T-cell (primary cell): ENCODE measurements around the gene CCSER1. TPM values are rescaled to one million over a fixed set of nuclear protein-coding genes. Genes with fewer than 3 reads are reported as not detected.

Experiments
- ATAC-seq, 4 experiments: fragments of 200-7000 bp in 3 of 4; fragments of 150-1000 bp in 1 of 4; cut with Tn5 transposase; replicated peaks in 1 of 4; 1 replicate in 3 of 4; 2 replicates in 1 of 4; pipeline ENCODE4 v1.10.0; 2021; ENCODE audit warnings: moderate library complexity in 3 of 4, mild to moderate bottlenecking in 2 of 4, moderate number of reproducible peaks in 1 of 4
- CTCF ChIA-PET, 2 donors: fragments of 300-600 bp; sonication (Branson Sonifier 250); formaldehyde crosslinking; loops; one replicate each; lab custom pipeline; 2022; ENCODE audit warnings: antibody characterized with exemption in 2 of 2; lab: Charles Lee
- POLR2A ChIA-PET, 2 donors: fragments of 300-600 bp; sonication (Branson Sonifier 250); formaldehyde crosslinking; loops; one replicate each; lab custom pipeline; 2022; ENCODE audit warnings: antibody characterized with exemption in 2 of 2; lab: Charles Lee
- DNase-seq, 35 experiments: peaks; one replicate each; pipeline versions ENCODE4 v3.0.0 to v3.0.0-alpha.2; 2013 to 2023
- H3K27ac ChIP-seq: one replicate; pipeline ENCODE4 v1.5.1; 2013; ENCODE audit warnings: low read length
- H3K27me3 ChIP-seq, 2 experiments: replicated peaks in 1 of 2; 1 replicate in 1 of 2; 2 replicates in 1 of 2; pipeline versions ENCODE4 v1.6.1 to v1.7.0; 2013; ENCODE audit warnings: low read length in 1 of 2, mixed read lengths in 1 of 2; ENCODE audit not compliant: control insufficient read depth in 2 of 2, insufficient read depth in 2 of 2; ENCODE audit errors: extremely low read depth in 1 of 2
- H3K36me3 ChIP-seq, 2 donors: 1 replicate in 1 of 2; 2 replicates in 1 of 2; pipeline versions ENCODE4 v1.6.1 to v1.7.0; 2013; ENCODE audit warnings: low read length in 1 of 2; ENCODE audit not compliant: control insufficient read depth in 2 of 2, insufficient read depth in 1 of 2; ENCODE audit errors: extremely low read depth in 1 of 2
- H3K4me1 ChIP-seq, 2 experiments: 1 replicate in 1 of 2; 2 replicates in 1 of 2; pipeline versions ENCODE4 v1.6.1 to v1.7.0; 2013; ENCODE audit warnings: low read length in 2 of 2, mixed read lengths in 1 of 2; ENCODE audit not compliant: insufficient read depth in 2 of 2, control insufficient read depth in 1 of 2; ENCODE audit errors: extremely low read depth in 1 of 2
- H3K4me3 ChIP-seq, 2 donors: 1 replicate in 1 of 2; 2 replicates in 1 of 2; pipeline versions ENCODE4 v1.5.1 to v1.7.0; 2013; ENCODE audit warnings: mild to moderate bottlenecking in 2 of 2, low read length in 1 of 2, moderate library complexity in 1 of 2; ENCODE audit not compliant: control insufficient read depth in 1 of 2; ENCODE audit errors: extremely low read depth in 1 of 2
- H3K9me3 ChIP-seq: 2 replicates; pipeline ENCODE4 v1.7.0; 2013
- H3K27ac Mint-ChIP-seq, 2 donors: one replicate each; pipeline ENCODE4 v1.8.0; 2020 to 2021; ENCODE audit warnings: mild to moderate bottlenecking in 2 of 2, mixed read lengths in 2 of 2
- H3K27me3 Mint-ChIP-seq, 2 donors: one replicate each; pipeline ENCODE4 v1.8.0; 2021 to 2022; ENCODE audit warnings: mixed read lengths in 2 of 2
- H3K36me3 Mint-ChIP-seq: one replicate; pipeline ENCODE4 v1.8.0; 2021; ENCODE audit warnings: mixed read lengths
- H3K4me1 Mint-ChIP-seq, 3 donors: one replicate each; pipeline ENCODE4 v1.8.0; 2020 to 2022; ENCODE audit warnings: mixed read lengths in 3 of 3, mild to moderate bottlenecking in 1 of 3
- H3K4me3 Mint-ChIP-seq, 3 donors: one replicate each; pipeline ENCODE4 v1.8.0; 2020 to 2022; ENCODE audit warnings: mild to moderate bottlenecking in 3 of 3, mixed read lengths in 3 of 3, moderate library complexity in 3 of 3
- H3K9me3 Mint-ChIP-seq, 3 donors: one replicate each; pipeline ENCODE4 v1.8.0; 2020 to 2022; ENCODE audit warnings: mixed read lengths in 3 of 3
- WGBS: methylation state at CpG from one replicate; pipeline ENCODE4 v1.1.5; 2013; ENCODE audit warnings: missing lambda C conversion rate; ENCODE audit not compliant: insufficient coverage; 5-methylcytosine and 5-hydroxymethylcytosine counted together
- total RNA-seq, 35 experiments: library from RNA in 6 of 35; stranded (reverse) in 6 of 35; fragments of 120-200 nt in 1 of 35; gene quantifications; one replicate each; pipeline versions ENCODE4 v1.2.1 to v1.2.4 and lab custom pipeline; 2013 to 2026

CCSER1 gene
- total RNA-seq, 5 donors from 2014 or later (not counting 1 experiment from before 2014, with no cell fraction given) = 0.35 to 1.4 (median 0.98) TPM

DNA sequence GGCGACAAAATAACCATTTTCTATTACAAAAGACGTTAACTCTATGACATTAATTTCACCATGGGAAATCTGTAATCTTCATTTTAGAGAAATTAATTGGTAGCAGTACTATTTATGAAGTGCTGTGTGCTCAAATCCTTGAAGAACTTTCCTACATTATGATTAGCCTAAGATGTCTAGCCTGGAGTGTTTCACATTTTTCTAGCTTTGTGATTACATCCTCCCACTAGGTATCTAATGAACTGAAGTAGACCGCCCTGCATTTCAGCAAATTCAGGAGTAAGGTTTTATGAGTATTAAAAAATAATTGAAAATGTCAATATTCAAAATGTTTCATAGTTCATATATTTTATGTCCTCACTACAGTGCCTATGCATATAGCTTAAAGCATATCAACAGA lies 713.1 kb downstream of the CCSER1 start:
- Mint-ChIP-seq H3K27me3 (no peaks in the 10 kb centered on the region), H3K4me1 (no peaks in the 10 kb centered on the region), H3K27ac (no peak overlapping the region), H3K9me3 (peaks cover 4 to 6% (median 6%) of the 10 kb centered on the region in 3 donors), H3K4me3 (no peak overlapping the region), H3K36me3 (no peaks in the 10 kb centered on the region)
- CTCF ChIA-PET = no interaction called here
- H3K27me3 ChIP-seq = no peaks in the 10 kb centered on the region
- no CpG with 5 or more reads among the region's 3 CpGs for WGBS
- ATAC-seq (no peak), DNase-seq (no peak)
- H3K27ac ChIP-seq = no peak overlapping the region
- no peak overlapping the region for H3K4me3 ChIP-seq
- H3K4me1 ChIP-seq = no peaks in the 10 kb centered on the region
- H3K36me3 ChIP-seq = no peaks in the 10 kb centered on the region
- H3K9me3 ChIP-seq = no peaks in the 10 kb centered on the region
- POLR2A ChIA-PET = no interaction called here

- Histone ChIP-seq H3K36me3 (no peaks in the 10 kb centered on the region), H3K4me1 (no peaks in the 10 kb centered on the region), H3K9me3 (no peaks in the 10 kb centered on the region), H3K4me3 (no peak overlapping the region), H3K27me3 (no peaks in the 10 kb centered on the region), H3K27ac (no peak overlapping the region)
- ChIA-PET POLR2A (no interaction called here), CTCF (no interaction called here)
- ATAC-seq (no peak), DNase-seq (no peak)
- no peak overlapping the region for H3K27ac Mint-ChIP-seq
- no peaks in the 10 kb centered on the region for H3K27me3 Mint-ChIP-seq
- H3K4me3 Mint-ChIP-seq = no peak overlapping the region
- H3K4me1 Mint-ChIP-seq = no peaks in the 10 kb centered on the region
- no peaks in the 10 kb centered on the region for H3K36me3 Mint-ChIP-seq
- H3K9me3 Mint-ChIP-seq = peaks cover 4 to 6% (median 6%) of the 10 kb centered on the region in 3 donors
Observed at GRCh38 chr4:90840828-90841227, 713.6 kb downstream of the CCSER1 start.

DNA sequence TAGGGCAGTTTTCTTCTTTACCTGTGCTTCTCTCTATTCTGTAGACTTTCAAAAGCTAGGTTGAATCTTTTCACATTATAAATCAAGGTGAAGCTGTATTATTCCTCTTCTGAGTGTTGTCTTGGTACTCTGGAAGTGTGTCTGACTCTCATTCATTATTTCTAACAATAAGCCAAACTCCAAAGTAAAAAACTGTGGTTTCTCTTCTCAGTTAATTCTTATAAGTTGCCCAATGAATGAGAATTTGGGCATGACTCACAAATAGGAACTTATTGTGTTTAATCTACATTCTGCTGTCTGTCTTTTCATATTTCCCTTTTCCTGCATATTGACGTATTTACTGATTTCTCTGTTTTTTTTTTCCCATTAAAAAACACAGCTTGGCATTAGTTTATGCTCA lies 714.5 kb downstream of the CCSER1 start:
- Mint-ChIP-seq H3K27ac (no peak overlapping the region), H3K9me3 (peaks cover 4 to 6% (median 6%) of the 10 kb centered on the region in 3 donors), H3K4me1 (no peaks in the 10 kb centered on the region), H3K27me3 (no peaks in the 10 kb centered on the region), H3K36me3 (no peaks in the 10 kb centered on the region), H3K4me3 (no peak overlapping the region)
- no CpG with 5 or more reads among the region's 1 CpG for WGBS
- no peaks in the 10 kb centered on the region for H3K9me3 ChIP-seq
- no peak for DNase-seq
- no peaks in the 10 kb centered on the region for H3K36me3 ChIP-seq
- no peaks in the 10 kb centered on the region for H3K4me1 ChIP-seq
- no peak overlapping the region for H3K27ac ChIP-seq
- CTCF ChIA-PET = no interaction called here
- ATAC-seq = no peak
- POLR2A ChIA-PET = interaction anchor here in 1 of 2 donors (0.7 kb wide), 2 partner anchors 9 to 1484 kb away, joined by 5 to 7 read pairs; no protein-coding TSS in a partner anchor
- no peaks in the 10 kb centered on the region for H3K27me3 ChIP-seq
- H3K4me3 ChIP-seq = no peak overlapping the region

- H3K4me3 Mint-ChIP-seq = no peak overlapping the region
- no peaks in the 10 kb centered on the region for H3K4me1 Mint-ChIP-seq
- no peaks in the 10 kb centered on the region for H3K9me3 ChIP-seq
- H3K36me3 ChIP-seq = no peaks in the 10 kb centered on the region
- no peaks in the 10 kb centered on the region for H3K27me3 Mint-ChIP-seq
- H3K9me3 Mint-ChIP-seq = peaks cover 4 to 6% (median 6%) of the 10 kb centered on the region in 3 donors
- ChIA-PET CTCF (no interaction called here), POLR2A (no interaction called here)
- no peak for DNase-seq
- no peak overlapping the region for H3K27ac Mint-ChIP-seq
- WGBS = no CpG with 5 or more reads among the region's 2 CpGs
- ATAC-seq = no peak
- H3K36me3 Mint-ChIP-seq = no peaks in the 10 kb centered on the region
- no peak overlapping the region for H3K4me3 ChIP-seq
- H3K27me3 ChIP-seq = no peaks in the 10 kb centered on the region
- H3K27ac ChIP-seq = no peak overlapping the region
- no peaks in the 10 kb centered on the region for H3K4me1 ChIP-seq
Observed at GRCh38 chr4:90842960-90843359, 715.8 kb downstream of the CCSER1 start.

DNA sequence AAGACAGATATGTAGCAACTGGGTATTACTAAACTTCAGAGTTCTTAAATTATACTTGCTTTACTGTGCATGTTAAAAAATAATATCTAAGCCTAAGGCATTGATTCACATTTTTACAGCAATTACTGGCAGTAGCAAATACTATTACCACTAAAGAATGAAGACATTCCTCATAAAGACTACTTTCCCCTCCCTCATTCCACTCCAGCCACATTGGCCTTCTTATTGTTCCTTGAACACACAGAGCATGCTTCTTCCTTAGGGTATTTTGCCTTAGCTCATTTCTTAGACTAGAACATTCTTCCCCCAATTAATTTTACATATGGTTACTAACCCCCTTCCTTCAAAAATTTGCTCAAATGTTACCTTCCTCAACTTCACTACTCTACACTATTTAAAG lies 717.0 kb downstream of the CCSER1 start:
- no peak for DNase-seq
- no peaks in the 10 kb centered on the region for H3K9me3 ChIP-seq
- no peaks in the 10 kb centered on the region for H3K4me1 Mint-ChIP-seq
- H3K27me3 Mint-ChIP-seq = no peaks in the 10 kb centered on the region
- H3K27ac ChIP-seq = no peak overlapping the region
- peaks cover 2 to 9% (median 6%) of the 10 kb centered on the region in 3 donors for H3K9me3 Mint-ChIP-seq
- no peaks in the 10 kb centered on the region for H3K36me3 Mint-ChIP-seq
- no peak overlapping the region for H3K4me3 ChIP-seq
- no peak overlapping the region for H3K27ac Mint-ChIP-seq
- no peak for ATAC-seq
- H3K4me1 ChIP-seq = no peaks in the 10 kb centered on the region
- H3K4me3 Mint-ChIP-seq = no peak overlapping the region
- no peaks in the 10 kb centered on the region for H3K27me3 ChIP-seq
- CTCF ChIA-PET = no interaction called here
- POLR2A ChIA-PET = no interaction called here
- no peaks in the 10 kb centered on the region for H3K36me3 ChIP-seq

- Mint-ChIP-seq H3K36me3 (no peaks in the 10 kb centered on the region), H3K9me3 (peaks cover 0 to 9% (median 6%) of the 10 kb centered on the region in 3 donors), H3K4me3 (no peak overlapping the region), H3K27ac (no peak overlapping the region), H3K27me3 (no peaks in the 10 kb centered on the region), H3K4me1 (no peaks in the 10 kb centered on the region)
- H3K9me3 ChIP-seq = no peaks in the 10 kb centered on the region
- ATAC-seq (no peak), DNase-seq (no peak)
- no peak overlapping the region for H3K4me3 ChIP-seq
- no peaks in the 10 kb centered on the region for H3K27me3 ChIP-seq
- no peaks in the 10 kb centered on the region for H3K36me3 ChIP-seq
- no peaks in the 10 kb centered on the region for H3K4me1 ChIP-seq
- H3K27ac ChIP-seq = no peak overlapping the region
- CTCF ChIA-PET = no interaction called here
- POLR2A ChIA-PET = no interaction called here
Observed at GRCh38 chr4:90845777-90846176, 718.6 kb downstream of the CCSER1 start.

- DNase-seq (no peak), ATAC-seq (no peak)
- Histone ChIP-seq H3K36me3 (no peaks in the 10 kb centered on the region), H3K4me1 (no peaks in the 10 kb centered on the region), H3K4me3 (no peak overlapping the region), H3K27ac (no peak overlapping the region), H3K9me3 (no peaks in the 10 kb centered on the region), H3K27me3 (no peaks in the 10 kb centered on the region)
- H3K4me1 Mint-ChIP-seq = no peaks in the 10 kb centered on the region
- H3K27ac Mint-ChIP-seq = no peak overlapping the region
- peaks cover 0 to 13% (median 4%) of the 10 kb centered on the region in 3 donors for H3K9me3 Mint-ChIP-seq
- WGBS = 80% methylated on average over 1 of the region's 4 CpGs
- H3K36me3 Mint-ChIP-seq = no peaks in the 10 kb centered on the region
- H3K4me3 Mint-ChIP-seq = no peak overlapping the region
- ChIA-PET POLR2A (no interaction called here), CTCF (no interaction called here)
- no peaks in the 10 kb centered on the region for H3K27me3 Mint-ChIP-seq
Observed at GRCh38 chr4:90852237-90852636, 725.0 kb downstream of the CCSER1 start.
